DND-41 (cell line): ENCODE data around the gene RBMS3.

Experiments
- CTCF ChIP-seq: IDR thresholded peaks from 2 replicates; pipeline ENCODE4 v1.5.1; 2012; ENCODE audit warnings: borderline replicate concordance, low read length, moderate library complexity, mild to moderate bottlenecking; ENCODE audit not compliant: poor library complexity, severe bottlenecking; ENCODE audit errors: extremely low read depth
- EZH2 ChIP-seq: IDR thresholded peaks from 3 replicates; pipeline ENCODE4 v1.6.1; 2012; ENCODE audit warnings: borderline replicate concordance, low read depth, mild to moderate bottlenecking, moderate library complexity, low read length, inconsistent platforms; ENCODE audit not compliant: severe bottlenecking

DNA sequence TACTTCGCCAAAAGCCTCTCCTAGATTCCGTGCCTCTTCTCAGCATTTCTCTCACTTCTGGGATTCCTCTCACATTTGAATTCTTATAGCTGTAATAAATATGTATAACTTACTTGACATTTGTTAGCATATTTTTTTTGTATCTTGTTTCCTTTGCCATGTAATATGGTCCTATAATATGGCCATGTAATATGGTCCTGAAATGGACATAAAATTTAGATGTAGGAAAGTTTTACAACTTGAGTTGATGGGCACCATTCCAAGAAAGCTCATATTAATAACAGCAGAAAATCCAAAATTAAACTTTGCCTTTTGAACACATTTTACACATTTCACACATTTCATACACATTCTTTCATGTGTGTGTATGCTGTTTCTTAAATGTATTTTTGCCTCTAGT lies 480.6 kb downstream of the RBMS3 start:
- no peak for TF ChIP-seq CTCF
- no peak for TF ChIP-seq EZH2
